ENCODE results near the gene RPL27.

The RPL27 gene

DNA sequence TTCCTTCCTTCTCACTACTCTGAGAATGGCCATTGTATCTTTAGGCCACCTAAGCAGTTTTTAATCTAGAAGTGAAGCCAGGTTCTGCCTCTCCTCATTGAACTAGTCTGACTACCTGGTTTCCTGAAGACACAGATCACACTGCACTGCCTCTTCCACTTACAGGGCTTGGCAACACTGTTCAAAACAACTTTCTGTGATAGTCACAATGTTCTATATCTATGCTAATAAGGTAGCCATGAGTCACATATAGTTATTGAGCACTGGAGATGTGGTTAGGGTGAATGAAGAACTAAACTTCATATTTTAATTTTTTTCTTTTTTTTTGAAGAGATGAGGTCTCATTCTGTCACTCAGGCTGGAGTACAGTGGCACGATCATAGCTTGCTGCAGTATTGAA, 53.8 kb downstream of the RPL27 start:
- no peak for DNase-seq (ENCODE audit: low spot score)
